Left hindlimb (tissue), 1 donor: ENCODE measurements around the gene GASK1A.
"Not testable (repeated sequence)": the region's sequence is repeated elsewhere in the genome, so short reads cannot be mapped to it uniquely, and the experiment has no call there.

Source experiments
- DNase-seq: peaks from one replicate; pipeline ENCODE4 v3.0.0-alpha.2; 2018

Gene GASK1A

DNA sequence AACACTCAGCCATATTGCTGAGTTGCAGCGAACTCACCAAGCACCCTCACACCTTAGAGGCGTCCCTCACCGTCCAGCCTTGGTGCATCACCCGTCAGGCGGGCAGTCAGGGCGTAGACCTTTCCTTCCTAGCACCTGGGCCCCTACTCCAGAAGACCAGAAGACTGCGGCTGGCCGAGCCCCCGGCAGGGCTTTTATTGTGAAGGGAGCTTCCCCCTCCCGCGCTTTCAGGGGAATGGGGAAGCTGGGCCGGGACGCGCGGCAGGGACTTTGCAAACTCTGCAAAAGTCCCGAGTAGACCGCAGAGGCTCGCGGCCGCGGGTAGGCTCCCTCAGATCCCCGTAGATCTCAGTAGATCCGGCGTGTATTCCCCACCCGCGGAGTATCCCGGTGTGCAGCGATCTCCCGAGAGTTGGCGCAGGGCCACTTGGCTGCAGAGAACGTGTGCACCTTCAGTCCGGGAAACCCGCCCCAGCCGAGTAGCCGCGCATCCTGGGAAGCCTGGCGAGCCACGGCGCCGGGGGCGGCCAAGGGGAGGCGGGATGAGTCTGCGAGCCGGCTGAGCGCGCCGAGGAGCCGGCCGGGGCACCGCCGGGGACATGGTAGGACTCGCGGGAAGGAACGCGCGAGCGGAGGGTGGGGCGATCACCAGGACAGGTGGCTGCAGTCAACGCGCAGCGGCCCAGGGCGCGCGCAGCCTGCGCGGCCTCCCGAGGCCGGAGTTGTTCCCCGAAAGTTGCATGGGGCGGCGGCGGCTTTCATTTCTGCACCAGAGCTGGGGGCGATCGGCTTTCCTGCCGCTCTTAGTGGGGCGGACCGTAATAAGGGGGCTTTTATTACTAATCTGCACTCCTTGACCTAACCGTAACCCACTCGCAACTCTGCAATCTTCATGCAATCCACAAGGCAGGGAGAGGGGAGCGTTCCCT, at the start of gene GASK1A:
Gene GASK1A (plus strand): TSS at position 268 of the 929 bp plus-strand sequence. CDS start 332 bp downstream, at position 600.
- DNase-seq: peak; percentile 79

DNA sequence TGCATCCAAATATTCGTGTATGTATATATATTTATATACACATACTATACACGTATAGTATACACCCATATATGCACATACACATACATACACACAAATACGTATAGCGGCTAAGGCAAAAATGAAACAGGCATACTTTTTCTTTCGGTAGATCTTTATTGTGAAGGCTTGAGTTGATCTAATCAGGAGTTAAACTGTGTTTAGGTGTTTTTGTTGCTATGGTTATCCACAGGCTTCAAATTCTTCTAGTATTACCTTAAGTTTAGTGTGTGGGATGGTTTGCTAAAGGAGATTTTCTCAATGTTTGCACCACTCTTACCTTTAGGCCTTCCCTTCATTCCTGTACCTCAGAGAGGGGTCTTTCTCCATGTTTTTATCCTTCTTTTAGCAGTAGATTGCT, 45.0 kb upstream of the GASK1A start:
- DNase-seq: no peak

DNA sequence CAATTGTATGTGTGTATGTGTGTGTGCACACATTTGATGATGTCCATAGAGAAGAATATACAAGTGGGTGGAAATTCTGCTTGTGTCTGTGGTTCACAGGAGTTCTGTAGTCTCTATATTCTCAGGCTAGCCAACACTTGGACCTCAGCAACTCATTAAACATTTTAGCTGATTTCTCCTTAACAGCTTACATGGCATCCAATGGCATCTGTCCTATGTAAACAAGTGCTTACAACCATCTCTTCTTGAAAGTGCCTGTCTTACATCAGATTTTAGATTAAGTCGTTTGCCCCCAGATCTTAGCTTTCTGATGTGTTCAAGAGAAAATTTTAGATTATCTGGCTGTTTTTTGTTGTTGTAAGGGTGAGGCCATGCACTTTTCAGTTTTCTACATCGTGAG, 44.2 kb upstream of the GASK1A start:
- no peak for DNase-seq

DNA sequence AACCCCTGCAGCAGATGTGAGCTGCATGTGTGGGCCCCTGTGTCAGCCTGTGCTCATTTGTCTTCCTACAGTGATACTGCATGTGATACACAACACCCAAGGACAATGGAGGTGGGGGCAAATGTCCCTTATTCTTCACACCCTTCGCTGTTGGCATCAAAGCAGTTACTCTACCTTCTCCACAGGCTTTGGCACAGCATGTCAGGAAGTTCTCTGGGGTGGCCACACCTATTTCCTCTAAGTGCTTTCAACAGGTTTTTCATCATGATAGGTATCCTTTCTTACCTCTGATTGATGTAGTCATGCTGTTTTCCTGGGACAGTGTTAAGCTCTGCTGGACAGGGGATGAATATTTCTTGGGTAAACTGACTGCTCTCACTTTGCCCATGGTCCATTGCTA, 43.6 kb upstream of the GASK1A start:
- DNase-seq: no peak

DNA sequence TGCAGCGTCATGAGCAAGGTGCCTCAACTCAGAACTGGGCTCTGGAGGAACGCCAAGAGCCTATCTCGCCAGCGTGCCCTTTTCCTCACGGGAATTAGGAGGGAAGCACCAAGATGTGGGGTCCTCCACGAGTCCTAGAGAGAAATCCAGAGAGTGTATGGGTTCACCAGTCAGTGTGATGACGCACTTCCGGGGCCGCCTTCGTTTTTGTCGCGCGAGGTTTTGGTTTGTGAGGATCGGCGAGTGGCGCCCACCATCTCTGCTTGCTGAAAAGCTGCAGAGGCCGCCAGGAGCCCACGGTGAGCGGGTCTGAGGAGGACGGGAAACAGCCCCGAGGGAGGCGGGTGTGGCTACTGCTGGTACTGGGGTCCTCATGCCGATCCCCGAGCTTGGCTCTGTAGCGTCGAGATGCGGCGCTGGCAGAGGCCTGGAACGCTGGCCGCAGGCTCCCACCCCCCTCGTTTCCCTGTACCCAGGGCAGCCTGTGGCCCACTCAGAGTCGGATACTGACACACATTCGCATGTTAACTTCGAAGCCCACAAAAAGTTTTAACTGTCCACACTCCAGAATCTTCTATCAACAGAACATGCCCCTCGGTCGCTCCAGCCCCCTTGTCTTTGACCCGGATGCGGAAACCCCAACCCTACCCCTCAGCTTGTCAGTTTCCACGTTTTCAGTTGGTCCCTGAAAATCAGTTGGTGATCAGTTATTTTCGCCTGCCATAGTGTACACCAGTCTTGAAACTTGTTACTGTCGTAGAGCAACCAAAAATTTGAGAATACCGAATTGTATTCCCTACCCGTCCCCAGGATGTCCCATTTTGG, 42.7 kb upstream of the GASK1A start:
- DNase-seq: peak; percentile 75

DNA sequence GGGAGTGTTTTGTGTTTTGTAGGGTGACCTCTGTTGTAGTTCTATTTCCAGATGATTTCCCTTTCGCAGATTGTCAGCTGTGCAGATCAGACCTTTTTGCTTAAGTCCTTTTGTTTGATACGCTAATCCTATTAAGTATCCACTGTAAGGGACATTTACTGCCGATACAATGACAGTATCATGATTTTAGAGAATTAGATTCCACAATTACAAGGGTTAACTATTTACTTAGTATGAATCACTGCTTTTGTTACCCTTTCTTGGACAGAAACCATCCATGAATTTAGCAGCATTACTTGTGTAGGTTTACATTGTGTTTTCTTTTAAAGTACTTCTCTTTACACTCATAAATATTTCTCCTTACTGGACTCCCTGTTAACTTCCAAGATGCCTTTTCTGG, 41.8 kb upstream of the GASK1A start:
- no peak for DNase-seq

DNA sequence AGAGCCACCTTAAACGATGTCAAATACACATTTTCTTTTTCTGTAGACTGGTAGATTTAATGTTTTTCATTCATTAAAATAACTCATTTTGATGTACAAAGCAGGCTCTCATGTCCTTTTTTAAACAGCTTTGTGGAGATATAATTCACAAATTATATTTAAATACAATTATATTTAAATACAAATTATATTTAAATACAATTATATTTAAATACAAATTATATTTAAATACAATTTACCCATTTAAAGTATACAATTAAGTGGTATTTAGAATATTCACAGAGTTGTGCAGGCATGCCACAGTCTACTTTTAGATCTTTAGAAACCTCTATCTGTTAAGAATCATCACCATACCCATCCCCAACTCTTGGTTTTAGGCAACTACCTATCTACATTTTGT, 36.4 kb upstream of the GASK1A start:
- DNase-seq: no peak

DNA sequence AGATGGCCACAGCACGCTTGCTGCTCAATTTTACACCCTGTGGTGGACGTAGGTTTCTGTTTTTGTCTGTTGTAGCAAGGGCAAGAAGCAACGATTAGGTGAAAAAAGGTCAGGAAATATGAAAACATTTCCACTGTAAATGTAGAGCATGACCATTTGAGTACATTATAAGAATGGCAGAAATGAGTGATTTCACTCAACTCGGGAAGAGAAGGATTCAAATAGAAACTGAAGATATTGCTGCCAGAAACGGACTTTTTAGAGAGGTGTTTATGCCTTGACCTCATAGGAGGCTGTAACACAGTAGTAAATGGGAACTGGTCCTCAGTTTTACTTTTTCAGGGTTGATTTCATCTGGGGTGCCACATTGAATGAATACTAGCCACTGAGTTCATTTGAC, 33.1 kb upstream of the GASK1A start:
- no peak for DNase-seq

DNA sequence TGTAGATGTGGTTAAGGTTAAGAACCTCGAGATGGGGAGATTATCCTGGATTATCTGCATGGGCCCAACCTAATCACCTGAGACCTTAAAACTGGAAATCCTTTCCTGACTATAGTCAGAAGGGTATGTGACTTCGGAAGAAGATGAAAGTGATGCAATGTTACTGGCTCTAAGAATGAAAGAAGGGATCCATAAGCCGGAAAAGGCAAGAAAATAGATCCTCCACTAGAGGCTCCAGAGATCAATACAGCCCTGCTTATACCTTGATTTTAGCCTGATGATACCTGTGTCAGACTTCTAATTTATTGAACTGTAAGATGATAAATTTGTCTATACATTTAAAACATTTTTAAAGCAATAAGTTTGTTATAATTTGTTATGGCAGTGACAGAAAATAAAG, 21.5 kb upstream of the GASK1A start:
- no peak for DNase-seq

DNA sequence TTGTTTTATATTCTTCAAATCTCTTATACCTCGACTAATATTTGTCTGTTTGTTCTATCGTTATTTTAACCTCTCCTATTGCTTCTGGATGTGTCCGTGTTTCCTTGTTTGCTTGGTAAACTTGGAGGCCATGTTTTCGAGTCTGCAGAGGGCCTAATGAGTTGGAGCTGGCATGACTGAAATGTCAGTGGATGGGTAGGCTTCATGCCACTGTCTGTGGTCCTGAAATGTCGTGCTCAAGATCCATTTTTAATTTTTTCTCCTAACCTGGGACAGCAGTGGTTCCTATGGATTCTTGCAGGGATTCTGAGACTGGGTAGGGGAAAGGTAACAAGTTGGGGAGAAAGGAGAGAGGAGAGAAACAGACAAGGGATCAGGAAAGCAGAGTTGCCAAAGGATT, 18.8 kb upstream of the GASK1A start:
- DNase-seq: no peak

DNA sequence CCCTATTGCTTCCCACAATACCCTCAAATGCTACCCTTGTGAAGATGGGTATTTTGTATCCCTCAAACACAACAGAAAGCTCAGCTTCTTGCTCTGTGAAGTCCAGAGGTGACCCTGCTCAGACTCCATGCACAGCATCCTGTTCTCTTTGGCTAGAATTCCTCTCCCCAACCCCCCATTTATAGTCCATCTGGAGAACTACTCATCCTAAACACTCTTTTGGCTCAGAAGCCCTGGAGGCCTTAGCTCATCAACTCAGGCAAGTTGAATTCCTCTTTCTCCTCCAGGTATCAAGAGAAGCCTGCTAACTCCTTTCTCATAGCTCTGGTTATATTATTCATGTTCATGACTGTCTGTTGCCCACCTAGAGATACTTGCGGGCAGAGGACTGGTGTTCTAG, 18.3 kb upstream of the GASK1A start:
- no peak for DNase-seq

DNA sequence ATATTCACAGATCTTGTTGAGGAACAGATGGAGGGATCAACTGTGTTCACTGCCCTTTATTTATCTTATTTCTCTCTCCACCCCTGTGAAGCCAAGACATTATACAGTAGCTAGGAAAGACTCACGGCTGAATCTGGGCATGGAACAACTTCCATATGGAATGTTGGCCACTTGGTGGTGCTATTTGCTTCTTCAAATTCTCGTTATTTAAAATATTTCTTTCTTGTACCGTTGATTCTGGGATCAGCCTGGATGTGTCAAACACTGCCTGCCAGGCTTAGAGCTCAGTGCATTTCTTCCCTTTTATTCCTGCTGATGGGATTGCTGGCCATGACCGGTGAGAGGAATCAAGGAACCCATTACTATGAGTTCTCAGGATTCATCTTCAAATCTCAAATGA, 17.5 kb upstream of the GASK1A start:
- peak; percentile 51 for DNase-seq

DNA sequence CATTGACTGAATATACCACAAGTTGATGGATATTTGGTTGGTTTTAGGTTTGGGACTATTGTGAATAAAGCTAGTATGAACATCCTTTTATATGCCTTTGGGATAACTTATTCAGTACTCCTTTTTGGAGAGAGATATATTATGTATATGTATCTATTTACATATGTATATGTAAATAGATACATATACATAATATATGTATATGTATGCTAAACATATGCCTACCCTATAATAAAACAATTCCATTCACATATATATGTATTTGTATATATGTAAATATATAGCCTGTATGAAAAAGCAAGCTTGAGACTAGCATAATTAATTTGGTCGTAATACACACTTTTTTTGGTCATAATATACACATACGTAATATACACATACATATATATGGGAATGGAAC, 15.8 kb upstream of the GASK1A start:
- no peak for DNase-seq

DNA sequence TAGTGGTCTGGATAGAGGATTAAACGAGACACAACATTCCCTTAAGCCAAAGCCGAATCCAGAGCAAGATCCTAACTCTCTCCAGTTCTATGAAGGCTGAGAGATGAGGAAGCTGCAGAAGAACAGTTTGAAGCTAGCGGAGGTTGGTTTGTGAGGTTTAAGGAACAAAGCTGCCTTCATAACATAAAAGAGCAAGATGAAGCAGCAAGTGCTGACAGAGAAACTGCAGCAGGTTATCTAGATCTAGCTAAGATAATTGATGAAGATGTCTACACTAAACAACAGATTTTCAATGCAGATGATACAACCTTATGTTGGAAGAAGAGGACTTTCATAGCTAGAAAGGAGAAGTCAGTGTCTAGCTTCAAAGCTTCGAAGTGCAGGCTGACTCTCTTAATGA, 14.8 kb upstream of the GASK1A start:
- no peak for DNase-seq

DNA sequence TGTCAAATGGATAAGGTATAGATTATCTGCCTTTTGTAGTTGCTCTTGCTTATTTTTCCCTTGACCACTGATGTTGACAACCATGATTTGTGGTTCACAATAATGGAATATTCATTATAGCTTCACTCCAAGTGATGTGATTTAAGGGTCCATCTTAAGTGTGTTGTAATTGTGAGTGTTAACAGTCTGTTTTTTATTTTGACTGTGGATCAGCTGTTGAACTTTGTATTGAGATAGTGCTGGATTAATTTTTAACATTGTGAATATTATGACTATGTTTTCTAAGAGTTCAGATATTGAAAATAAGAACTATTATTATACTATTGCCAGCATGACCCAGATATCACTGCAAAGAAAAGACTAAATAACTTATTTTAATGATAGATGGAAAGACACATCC, 8.6 kb upstream of the GASK1A start:
- DNase-seq: no peak

DNA sequence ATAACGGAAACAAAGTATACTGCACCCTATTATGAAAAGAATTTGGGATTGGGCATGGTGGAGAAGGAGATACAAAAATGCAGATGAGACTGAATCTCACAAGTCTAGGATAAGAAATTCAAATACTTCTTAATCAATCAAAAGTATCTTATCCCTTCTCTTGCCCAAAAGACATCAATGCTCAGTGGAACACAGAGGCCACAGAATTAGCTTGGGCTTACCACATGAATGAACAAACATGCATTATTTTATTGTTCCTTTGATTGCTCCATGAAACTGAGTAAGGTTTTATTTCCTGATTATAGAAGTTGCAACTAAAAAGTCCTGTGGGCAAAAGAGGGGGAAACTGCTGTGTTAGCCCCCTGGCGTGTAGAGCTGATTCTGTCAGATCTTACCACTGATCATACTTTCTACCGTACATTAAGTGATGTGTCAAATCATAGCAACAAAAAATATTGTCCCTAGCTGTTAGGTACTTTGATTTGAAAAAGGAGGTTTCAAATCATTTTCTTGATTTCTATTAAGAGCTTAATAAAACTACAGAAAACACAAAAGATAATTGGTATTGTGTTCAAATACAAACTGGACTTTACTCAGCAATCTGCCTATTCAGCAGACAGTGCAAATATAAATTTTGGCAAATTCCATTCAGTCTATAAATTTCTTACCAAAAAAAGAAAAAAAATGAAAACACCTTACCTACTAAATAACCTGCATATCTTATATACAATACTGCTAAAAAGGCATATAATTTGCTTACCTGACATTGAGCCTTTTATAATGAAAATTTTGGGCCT, 7.9 kb upstream of the GASK1A start:
- no peak for DNase-seq

DNA sequence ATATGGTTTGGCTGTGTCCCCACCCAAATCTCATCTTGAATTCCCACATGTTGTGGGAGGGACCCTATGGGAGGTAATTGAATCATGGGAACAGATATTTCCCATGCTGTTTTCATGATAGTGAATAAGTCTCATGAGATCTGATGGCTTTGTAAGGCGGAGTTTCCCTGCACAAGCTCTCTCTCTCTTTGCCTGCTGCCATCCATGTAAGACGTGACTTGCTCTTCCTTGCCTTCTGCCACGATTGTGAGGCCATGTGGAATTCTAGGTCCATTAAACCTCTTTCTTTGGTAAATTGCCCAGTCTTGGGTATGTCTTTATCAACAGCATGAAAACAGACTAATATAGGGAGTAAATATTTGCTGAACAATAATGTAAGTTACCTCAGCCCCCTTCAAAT, 4.2 kb upstream of the GASK1A start:
- not testable (repeated sequence) for DNase-seq

DNA sequence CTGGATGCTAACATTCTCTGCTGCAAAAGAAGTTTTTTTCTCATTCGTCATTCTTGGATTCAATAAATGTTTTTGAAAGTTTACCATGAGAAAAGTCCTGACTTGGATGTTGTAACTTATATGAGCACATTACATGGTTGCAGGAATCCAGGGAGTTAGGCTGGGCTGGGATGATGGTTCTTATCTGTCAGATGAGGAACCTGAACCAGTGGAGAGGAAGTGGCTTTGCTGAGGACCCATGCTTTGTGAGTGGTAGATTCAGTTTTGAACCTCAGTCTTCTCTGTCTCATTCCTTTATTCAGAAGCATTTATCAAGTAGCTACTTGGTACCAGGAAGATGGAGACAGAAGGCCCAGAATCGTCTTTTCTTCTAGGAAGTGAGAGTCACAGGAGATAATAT, 3.7 kb upstream of the GASK1A start:
- DNase-seq: no peak

DNA sequence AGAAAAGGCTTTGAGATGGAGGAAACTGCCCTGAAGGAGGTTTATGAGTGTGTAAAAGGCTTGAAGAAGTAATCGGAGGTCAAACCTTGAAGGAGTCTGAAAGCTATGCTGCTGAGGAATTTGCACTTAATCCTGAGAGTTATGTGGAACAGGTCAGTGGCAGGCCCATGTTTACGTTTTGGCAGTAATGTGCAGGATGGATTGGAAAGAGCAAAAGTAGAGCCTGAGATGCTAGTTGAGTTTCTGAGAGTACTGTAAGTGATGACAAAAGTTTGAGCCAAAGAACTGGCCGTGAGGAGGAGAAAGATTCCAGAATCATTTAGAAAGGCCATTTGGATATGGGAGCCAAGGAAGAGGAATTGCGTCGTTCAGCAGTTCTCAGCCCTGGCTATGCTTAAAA, 3.2 kb upstream of the GASK1A start:
- no peak for DNase-seq

DNA sequence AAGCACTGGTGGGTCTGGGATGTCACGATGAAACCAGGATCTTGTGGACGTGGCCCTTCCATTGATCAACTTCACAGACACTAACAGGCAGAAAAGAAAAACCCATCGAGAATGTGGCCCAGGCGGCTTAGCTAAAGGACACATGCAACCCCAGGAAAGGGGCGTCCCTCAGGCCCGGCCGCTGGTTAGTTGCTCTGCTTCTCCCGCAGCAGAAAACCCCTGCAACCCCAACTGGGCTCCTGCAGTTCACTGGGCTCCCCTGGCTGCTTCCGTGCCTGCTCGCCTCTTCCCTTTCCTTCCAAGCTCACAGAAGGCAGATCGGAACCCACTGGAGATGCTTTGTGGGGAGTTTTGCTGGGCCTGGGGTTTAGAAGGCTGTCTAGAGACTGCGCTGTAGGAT, 1.1 kb downstream of the GASK1A start:
- no peak for DNase-seq

DNA sequence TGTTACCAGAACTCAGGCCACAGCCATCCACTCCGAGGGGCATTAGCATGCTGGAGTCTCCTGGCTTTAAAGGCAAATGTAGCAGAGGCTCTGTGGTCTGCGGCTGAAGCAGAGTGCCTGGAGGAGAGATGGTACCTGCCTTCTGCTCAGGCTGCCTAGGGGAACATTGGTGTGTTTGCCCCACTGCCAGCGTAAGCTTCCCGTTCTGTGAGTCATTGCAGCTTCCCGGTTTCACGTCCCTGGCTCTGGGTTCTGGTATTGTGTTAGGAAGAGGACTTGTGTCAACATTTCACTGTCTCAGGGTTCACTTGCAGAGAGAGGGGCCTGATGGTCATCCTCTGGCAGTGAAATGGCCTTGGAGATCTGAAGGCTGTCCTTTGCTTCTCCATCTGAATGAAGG, 1.8 kb downstream of the GASK1A start:
- no peak for DNase-seq

DNA sequence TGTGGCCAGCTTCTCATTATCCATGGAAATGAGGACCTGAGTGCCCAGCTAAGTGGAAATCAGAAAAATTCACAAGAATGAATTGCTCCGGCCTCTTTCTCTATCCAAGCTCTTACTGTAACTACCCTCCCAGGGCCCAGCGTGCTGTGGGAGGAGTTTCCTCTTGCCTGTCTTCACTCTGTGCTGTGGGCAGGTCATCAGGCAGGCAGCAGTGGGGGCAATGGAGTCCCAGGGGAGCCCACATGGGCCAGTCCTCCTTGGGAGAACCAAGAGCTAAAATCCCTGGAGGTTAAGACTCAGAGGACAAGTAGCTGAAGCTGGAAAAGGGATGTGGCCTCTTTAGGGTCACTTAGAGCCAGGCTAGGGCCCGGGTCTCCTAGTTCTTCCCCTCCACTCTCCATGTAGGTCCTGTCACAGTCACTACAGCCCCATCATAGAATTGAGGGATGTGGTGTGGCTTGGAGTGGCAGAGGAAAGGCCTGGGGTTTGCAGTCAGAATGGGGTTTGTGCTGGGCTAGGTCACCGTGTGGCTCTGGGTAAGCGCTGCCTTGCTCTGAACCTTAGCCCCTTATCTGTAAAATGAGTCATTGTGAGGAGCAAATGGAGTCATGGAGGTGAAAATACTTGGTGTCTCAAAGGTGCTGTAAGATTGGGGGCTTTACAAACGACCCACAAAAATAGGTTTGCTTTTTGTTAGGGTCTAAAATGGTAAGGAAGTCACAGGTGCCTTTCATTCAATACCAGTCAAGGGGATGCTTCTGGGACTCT, 3.7 kb downstream of the GASK1A start:
- no peak for DNase-seq
